GM12891 (cell line): ENCODE measurements around the gene VMO1.

Experiments used
- POLR2A ChIP-seq: IDR thresholded peaks from 2 replicates; pipeline ENCODE4 v1.6.1; 2011; ENCODE audit warnings: low read depth, low read length, control low read depth
- POLR2AphosphoS5 ChIP-seq: IDR thresholded peaks from 2 replicates; pipeline ENCODE4 v1.6.1; 2011; ENCODE audit warnings: low read depth, low read length, control low read depth
- SPI1 ChIP-seq: IDR thresholded peaks from 2 replicates; pipeline ENCODE4 v1.6.1; 2011; ENCODE audit warnings: low read depth, low read length, control low read depth

DNA sequence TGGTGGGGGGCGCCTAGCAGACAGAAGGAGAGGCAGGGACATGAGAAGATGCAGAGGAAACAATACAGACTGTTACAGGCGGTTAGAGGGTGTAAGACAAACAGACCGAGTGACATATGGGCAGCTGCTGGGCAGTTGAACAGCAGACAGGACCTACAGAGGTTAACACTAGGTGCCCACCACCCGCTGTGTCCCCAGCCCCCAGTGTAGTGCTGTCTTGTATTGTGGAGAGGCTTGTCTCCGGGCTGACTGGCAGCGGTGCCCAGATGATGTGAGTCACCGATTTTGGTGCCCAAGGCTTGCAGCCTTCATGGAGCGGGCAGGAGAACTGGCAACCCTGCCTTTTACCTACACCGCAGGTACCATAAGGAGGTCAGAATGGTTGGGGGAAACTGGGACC is 44.0 kb downstream of the VMO1 start:
- TF ChIP-seq POLR2AphosphoS5, result no peak
- TF ChIP-seq POLR2A, result no peak
- TF ChIP-seq SPI1, result no peak
